Neural cell (in vitro differentiated cells): ENCODE data around the gene NCOA3. TPM values are rescaled to one million over a fixed set of nuclear protein-coding genes. Genes with fewer than 3 reads are reported as not detected.
"Not testable (repeated sequence)": the region's sequence is repeated elsewhere in the genome, so short reads cannot be mapped to it uniquely, and the experiment has no call there.

Experiments used
- H2AFZ ChIP-seq: fragments of 200-600, 300-800 bp; sonication (generic), shearing (Covaris generic); 2 replicates; pipeline ENCODE4 v1.6.0; 2014; ENCODE audit warnings: low read depth, mild to moderate bottlenecking, antibody characterized with exemption, low read length, moderate library complexity
- H3F3A ChIP-seq: fragments of 200-600 bp; shearing (Covaris generic); 2 replicates; pipeline ENCODE4 v1.6.1; 2016; ENCODE audit warnings: mild to moderate bottlenecking, moderate library complexity, mixed read lengths, antibody characterized with exemption, low read length; ENCODE audit not compliant: insufficient read depth, poor library complexity, severe bottlenecking
- H3K27ac ChIP-seq: fragments of 200-600, 300-800 bp; sonication (generic), shearing (Covaris generic); 2 replicates; pipeline ENCODE4 v1.5.1; 2014; ENCODE audit warnings: mild to moderate bottlenecking, low read length, moderate library complexity
- H3K27me3 ChIP-seq: fragments of 300-800, 200-600 bp; sonication (generic), shearing (Covaris generic); 2 replicates; pipeline ENCODE4 v1.6.0; 2014; ENCODE audit warnings: mild to moderate bottlenecking, low read depth, low read length, moderate library complexity; ENCODE audit not compliant: insufficient read depth
- H3K36me3 ChIP-seq: fragments of 300-800, 200-600 bp; sonication (generic), shearing (Covaris generic); 2 replicates; pipeline ENCODE4 v1.5.1; 2014; ENCODE audit warnings: mild to moderate bottlenecking, antibody characterized with exemption, low read length, moderate library complexity; ENCODE audit not compliant: insufficient read depth
- H3K4me2 ChIP-seq: fragments of 300-800, 200-600 bp; sonication (generic), shearing (Covaris generic); 2 replicates; pipeline ENCODE4 v1.6.0; 2014; ENCODE audit warnings: mild to moderate bottlenecking, low read length
- H3K4me3 ChIP-seq: fragments of 300-800, 200-600 bp; sonication (generic), shearing (Covaris generic); 2 replicates; pipeline ENCODE4 v1.5.1; 2014; ENCODE audit warnings: mild to moderate bottlenecking, low read length, moderate library complexity
- H3K79me2 ChIP-seq: fragments of 200-600 bp; shearing (Covaris generic); replicated peaks from 2 replicates; pipeline ENCODE4 v1.6.0; 2014; ENCODE audit warnings: mild to moderate bottlenecking, low read length, moderate library complexity; ENCODE audit not compliant: insufficient read depth
- H3K9ac ChIP-seq: fragments of 300-800, 200-600 bp; sonication (generic), shearing (Covaris generic); 2 replicates; pipeline ENCODE4 v1.6.1; 2016; ENCODE audit warnings: mild to moderate bottlenecking, low read length, mixed read lengths
- H3K9me2 ChIP-seq: fragments of 200-600 bp; shearing (Covaris generic); 2 replicates; pipeline ENCODE4 v1.6.1; 2016; ENCODE audit warnings: mild to moderate bottlenecking, low read length, mixed read lengths; ENCODE audit not compliant: insufficient read depth
- H3K9me3 ChIP-seq: fragments of 200-600, 300-800 bp; sonication (generic), shearing (Covaris generic); 2 replicates; pipeline ENCODE4 v1.6.1; 2016; ENCODE audit warnings: mild to moderate bottlenecking, mixed run types, low read length, moderate library complexity, mixed read lengths
- H4K20me1 ChIP-seq: fragments of 200-600 bp; shearing (Covaris generic); 2 replicates; pipeline ENCODE4 v1.6.1; 2016; ENCODE audit warnings: mild to moderate bottlenecking, mixed run types; ENCODE audit not compliant: insufficient read depth
- CTCF ChIP-seq: fragments of 450-650 bp; IDR thresholded peaks from 2 replicates; pipeline ENCODE4 v1.5.1; 2014; ENCODE audit warnings: antibody characterized with exemption, mild to moderate bottlenecking, moderate library complexity; ENCODE audit not compliant: poor library complexity, severe bottlenecking
- EP300 ChIP-seq: fragments of 450-650 bp; conservative IDR thresholded peaks from 2 replicates; pipeline ENCODE4 v1.6.1; 2014; ENCODE audit warnings: antibody characterized with exemption, mild to moderate bottlenecking, moderate library complexity; ENCODE audit not compliant: poor library complexity, severe bottlenecking
- EZH2 ChIP-seq: fragments of 200-600, 300-800 bp; shearing (Covaris generic), sonication (generic); IDR thresholded peaks from 2 replicates; pipeline ENCODE4 v1.6.1; 2014; ENCODE audit warnings: antibody characterized with exemption, low read length, borderline replicate concordance, mild to moderate bottlenecking; ENCODE audit not compliant: insufficient read depth, poor library complexity, severe bottlenecking
- MXI1 ChIP-seq: fragments of 450-650 bp; conservative IDR thresholded peaks from 2 replicates; pipeline ENCODE4 v1.6.1; 2014; ENCODE audit warnings: antibody characterized with exemption, mild to moderate bottlenecking; ENCODE audit not compliant: poor library complexity, severe bottlenecking
- POLR2AphosphoS5 ChIP-seq: IDR thresholded peaks from 2 replicates; pipeline ENCODE4 v1.6.1; 2012
- RAD21 ChIP-seq: fragments of 450-650 bp; conservative IDR thresholded peaks from 2 replicates; pipeline ENCODE4 v1.6.1; 2014; ENCODE audit warnings: antibody characterized with exemption, mild to moderate bottlenecking, moderate library complexity
- REST ChIP-seq: IDR thresholded peaks from 2 replicates; pipeline ENCODE4 v1.6.1; 2012; ENCODE audit warnings: borderline replicate concordance
- SMC3 ChIP-seq: fragments of 450-650 bp; conservative IDR thresholded peaks from 2 replicates; pipeline ENCODE4 v1.6.1; 2014; ENCODE audit warnings: antibody characterized with exemption, mild to moderate bottlenecking, moderate library complexity; ENCODE audit not compliant: poor library complexity
- TAF1 ChIP-seq: IDR thresholded peaks from 2 replicates; pipeline ENCODE4 v1.6.1; 2012; ENCODE audit warnings: low read depth
- polyA plus RNA-seq: library from polyadenylated mRNA; depleted of rRNA; stranded (reverse); fragments of >200 nt; gene quantifications from 2 replicates; pipeline ENCODE4 v1.2.3, GENCODE V29; 2014

NCOA3 gene
- polyA plus RNA-seq, 1 donor from 2014 or later = 14.2 TPM

GRCh38 chr20:47554283-47554682, 52.6 kb downstream of the NCOA3 start:
- H3K9me3 ChIP-seq, H3K79me2 ChIP-seq, H3K9me2 ChIP-seq, H3K4me3 ChIP-seq, H3K36me3 ChIP-seq, H3F3A ChIP-seq, H2AFZ ChIP-seq, H3K4me2 ChIP-seq, H3K27ac ChIP-seq, H4K20me1 ChIP-seq, H3K27me3 ChIP-seq, H3K9ac ChIP-seq: not testable (repeated sequence)

- Histone ChIP-seq H3K9me2 (no peaks in the 10 kb centered on the region), H2AFZ (no peak overlapping the region), H3K9ac (no peak overlapping the region), H3K27me3 (no peaks in the 10 kb centered on the region), H4K20me1 (no peaks in the 10 kb centered on the region), H3K4me2 (no peak overlapping the region), H3K9me3 (no peaks in the 10 kb centered on the region), H3K79me2 (peaks cover 4% of the 10 kb centered on the region), H3K4me3 (no peak overlapping the region), H3F3A (no peaks in the 10 kb centered on the region), H3K27ac (no peak overlapping the region), H3K36me3 (no peaks in the 10 kb centered on the region)
- TF ChIP-seq RAD21 (no peak), TAF1 (no peak), EP300 (no peak), REST (no peak)
These were observed 55.5 kb downstream of the NCOA3 start for GRCh38 chr20:47557218-47557617.

- no peaks in the 10 kb centered on the region for H3K9me2 ChIP-seq
- no peak overlapping the region for H3K4me2 ChIP-seq
- no peaks in the 10 kb centered on the region for H3F3A ChIP-seq
- no peak overlapping the region for H3K9ac ChIP-seq
- H3K36me3 ChIP-seq = no peaks in the 10 kb centered on the region
- TF ChIP-seq POLR2AphosphoS5 = no peak
- no peak for TF ChIP-seq EP300
- TF ChIP-seq CTCF = no peak
- TF ChIP-seq TAF1 = no peak
- TF ChIP-seq REST = no peak
- TF ChIP-seq MXI1 = no peak
- TF ChIP-seq EZH2 = no peak
- no peak for TF ChIP-seq RAD21
- TF ChIP-seq SMC3 = no peak
- no peaks in the 10 kb centered on the region for H3K9me3 ChIP-seq
- no peaks in the 10 kb centered on the region for H4K20me1 ChIP-seq
- peaks cover 4% of the 10 kb centered on the region for H3K79me2 ChIP-seq
- H3K27me3 ChIP-seq = no peaks in the 10 kb centered on the region
- H3K4me3 ChIP-seq = no peak overlapping the region
- H2AFZ ChIP-seq = no peak overlapping the region
- no peak overlapping the region for H3K27ac ChIP-seq
These were observed 56.1 kb downstream of the NCOA3 start for GRCh38 chr20:47557791-47558190.
